AG08395 (cell line): Measurements from ENCODE around the gene MRPS23.

ENCODE experiments used
- DNase-seq: peaks from one replicate; pipeline ENCODE4 v3.0.0; 2012; ENCODE audit warnings: mixed read lengths, low spot score

MRPS23 gene

DNA sequence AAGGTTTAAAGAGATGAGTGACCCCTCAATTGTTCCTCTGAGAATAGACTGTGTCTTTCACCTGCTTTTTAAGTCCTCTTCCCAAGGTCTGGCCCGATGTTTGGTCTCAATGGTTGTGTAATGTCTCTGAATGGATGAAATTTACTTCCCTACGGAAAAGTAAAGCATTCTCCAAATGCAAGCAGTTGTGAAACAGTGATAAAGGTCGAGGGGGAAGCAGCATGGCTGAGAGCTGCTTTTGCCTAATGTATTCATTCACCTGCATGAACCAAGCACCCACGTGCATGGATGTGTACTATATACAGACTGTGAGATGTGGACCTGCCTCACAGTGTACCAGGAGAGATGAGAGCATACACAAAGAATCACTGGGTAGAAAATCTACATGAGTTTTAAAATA, 11.4 kb downstream of the MRPS23 start:
- DNase-seq: no peak

DNA sequence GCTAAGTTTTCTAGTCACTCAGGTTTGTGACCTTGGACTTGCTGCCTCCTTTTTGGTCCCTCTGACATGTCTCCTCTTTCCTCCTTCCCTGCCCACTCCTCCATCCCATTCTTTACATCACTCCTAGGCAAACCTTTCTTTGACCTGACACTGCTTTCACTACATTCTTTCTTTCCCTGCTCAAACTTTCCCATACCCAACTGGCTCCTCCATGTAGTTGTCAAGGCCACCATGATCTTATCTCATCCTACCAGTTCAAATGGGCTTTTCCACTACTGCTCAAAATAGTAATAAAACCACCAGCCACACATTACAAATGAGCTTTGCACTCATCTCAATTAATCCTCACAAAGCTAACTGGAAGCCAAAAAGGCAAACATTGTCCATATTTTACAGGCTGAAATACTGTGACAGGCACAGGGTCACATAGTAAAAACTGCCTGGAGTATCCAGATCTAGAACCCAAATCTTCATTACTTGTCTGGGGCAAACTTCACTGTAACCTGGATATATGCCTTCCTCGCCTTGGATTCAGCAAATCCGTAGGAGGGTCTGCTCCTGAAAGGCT, 14.4 kb downstream of the MRPS23 start:
- DNase-seq: no peak

DNA sequence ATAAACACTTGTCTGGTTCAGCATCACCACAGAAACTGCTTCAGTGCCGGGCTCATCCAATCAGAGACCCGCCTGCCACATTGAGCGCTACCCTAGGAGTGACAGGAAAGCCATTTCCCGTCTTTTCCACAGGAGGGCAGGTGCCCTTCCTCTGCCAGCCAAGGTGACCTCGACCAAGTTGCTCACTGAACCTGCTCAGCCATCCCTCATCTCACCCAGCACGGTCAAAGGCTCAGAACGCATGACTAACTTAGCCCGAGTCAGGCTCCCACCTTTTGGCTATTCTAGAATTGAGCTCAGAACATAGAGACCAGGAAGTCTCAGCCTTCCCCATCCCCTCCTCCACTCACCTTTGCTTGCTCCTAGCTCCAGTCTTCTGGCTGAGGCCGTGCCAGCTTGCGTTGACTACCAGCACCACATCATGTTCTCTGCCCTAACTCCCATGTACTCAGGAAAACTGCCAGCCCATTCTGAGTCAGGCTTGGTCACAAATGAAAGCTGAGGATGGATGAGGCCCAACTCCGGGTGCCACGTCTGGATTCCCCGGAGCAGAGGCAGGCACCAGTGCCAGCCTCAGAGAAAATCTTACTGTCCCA, 15.6 kb downstream of the MRPS23 start:
- peak; percentile 42 for DNase-seq

GRCh38 chr17:57833179-57833939, 16.5 kb downstream of the MRPS23 start:
- DNase-seq: peak; percentile 83

GRCh38 chr17:57832314-57833178, 17.3 kb downstream of the MRPS23 start:
- no peak for DNase-seq

GRCh38 chr17:57830880-57831279, 19.0 kb downstream of the MRPS23 start:
- DNase-seq: no peak

- no peak for DNase-seq
These were observed 26.1 kb downstream of the MRPS23 start for GRCh38 chr17:57823469-57824401.

DNA sequence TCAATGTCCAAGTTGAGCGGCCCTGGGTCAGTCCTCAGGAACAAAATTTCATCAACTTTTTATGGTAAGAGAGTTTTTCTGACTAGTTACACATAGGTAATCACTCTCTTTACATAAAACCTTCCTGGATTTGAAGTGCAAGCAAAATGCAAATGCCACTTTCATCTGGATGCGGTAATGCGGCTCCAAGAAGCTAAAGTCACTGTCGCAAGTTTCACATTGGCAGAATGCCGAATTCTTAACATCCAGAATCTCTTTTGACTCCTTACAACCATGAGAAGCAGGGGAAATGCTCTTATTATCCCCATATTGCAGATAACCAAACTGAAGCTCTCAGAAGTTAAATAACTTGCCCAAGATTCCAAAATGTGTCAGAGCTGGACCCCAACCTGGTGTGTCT, 30.0 kb downstream of the MRPS23 start:
- no peak for DNase-seq

DNA sequence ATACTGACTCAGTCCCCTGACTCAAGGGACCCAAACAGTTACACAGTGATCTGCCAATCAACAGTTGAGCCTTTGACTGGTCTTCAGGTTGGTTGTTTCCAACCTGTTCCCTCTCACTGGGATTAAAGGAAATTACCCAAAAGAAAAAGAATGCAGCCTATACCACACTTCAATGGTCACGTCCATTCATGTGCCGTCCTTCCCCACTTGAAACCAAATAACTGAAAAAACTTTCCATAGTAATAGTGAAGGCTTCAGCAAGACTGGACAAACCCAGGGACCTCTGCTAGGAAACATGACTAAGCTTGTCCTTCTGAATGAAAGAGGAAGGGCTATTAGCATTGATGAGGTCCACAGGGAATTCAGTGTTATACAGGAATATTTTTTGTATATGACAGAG, 30.6 kb downstream of the MRPS23 start:
- DNase-seq: no peak

DNA sequence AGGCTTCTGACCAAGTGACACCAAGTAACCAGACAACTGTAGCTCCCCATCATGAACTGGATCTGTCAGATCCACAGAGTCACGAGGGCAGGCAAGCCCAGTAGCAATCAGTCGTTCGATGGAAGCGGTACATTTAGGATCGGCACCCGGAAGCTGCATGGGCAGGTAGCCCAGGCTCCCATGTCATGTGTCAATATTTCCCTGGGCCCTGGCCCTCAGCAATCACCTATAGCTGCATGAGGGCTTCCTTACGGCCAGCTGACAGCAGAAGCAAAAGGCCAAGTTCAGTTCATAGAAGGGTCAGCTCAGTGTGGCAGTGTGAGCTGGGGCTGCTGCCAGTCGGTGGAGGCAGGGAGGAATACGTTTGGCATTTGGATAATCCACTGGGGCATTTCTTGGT, 31.8 kb downstream of the MRPS23 start:
- DNase-seq: no peak

DNA sequence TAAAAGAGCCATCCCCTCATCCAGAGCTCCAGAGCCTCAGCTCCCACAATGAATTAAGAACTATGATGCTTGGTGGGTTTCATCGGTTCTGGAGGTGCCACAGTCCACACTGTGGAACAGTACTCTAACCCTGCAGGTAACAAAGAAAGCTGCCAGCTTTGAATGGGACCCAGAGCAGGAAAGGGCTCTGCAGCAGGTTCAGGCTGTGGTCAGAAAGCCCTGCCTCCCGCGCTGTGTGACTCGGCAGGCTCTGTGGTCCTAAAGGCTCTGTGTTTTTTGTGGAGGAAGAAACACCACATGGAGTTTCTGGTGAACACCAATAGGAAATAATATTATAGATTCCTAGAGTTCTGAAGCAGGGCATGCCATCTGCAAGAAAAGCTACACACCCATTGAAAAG, 32.5 kb downstream of the MRPS23 start:
- DNase-seq: no peak

DNA sequence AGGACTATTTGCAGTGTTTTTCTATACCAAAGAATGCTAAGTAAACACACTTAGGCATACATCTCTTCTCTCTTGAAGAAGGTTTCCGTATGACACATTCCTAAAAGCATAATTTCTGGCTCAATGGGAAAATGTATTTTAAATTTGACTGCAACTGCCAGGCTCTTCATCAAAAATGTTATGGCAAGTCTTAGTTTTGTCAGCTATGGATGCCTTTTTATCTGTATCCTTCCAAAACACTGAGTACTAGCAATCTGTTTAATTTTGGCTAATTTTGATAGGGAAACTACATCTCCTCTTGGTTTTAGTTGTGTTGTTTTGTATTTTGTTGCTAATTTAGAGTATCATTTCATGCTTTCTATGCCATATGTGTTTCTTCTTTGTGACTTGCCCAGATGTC, 35.4 kb downstream of the MRPS23 start:
- DNase-seq: no peak

DNA sequence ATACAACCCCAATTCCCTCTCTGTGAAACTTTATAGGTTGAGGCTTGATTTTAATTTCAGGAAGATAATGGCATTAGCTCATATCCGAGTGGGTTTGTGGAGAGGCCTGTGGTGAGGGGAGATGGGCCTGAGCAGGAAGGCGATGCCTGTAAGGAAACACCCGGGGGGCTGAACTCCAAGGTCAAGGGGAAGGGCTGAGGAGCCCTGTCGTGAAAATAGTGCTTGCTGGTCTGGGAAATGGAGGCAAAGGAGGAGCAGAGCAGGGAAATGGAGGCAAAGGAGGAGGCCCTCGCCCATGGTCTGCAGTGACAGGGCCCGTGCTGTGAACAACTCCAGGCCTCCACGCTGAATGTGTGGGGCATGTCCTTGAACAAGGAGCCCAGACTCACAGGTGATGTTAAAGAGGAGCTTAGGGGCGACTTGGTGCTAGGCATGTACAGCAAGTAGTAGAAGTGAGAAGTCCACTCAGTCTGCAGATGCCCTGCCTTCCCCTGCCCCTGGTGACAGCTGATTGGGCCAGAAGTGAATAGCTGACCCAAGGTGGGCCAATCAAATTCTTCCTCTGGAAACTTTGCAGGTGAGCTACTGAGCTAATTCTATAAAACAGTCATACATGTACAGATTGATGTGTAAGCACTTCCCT, 38.1 kb downstream of the MRPS23 start:
- no peak for DNase-seq

- DNase-seq: peak; percentile 58
These were observed 38.9 kb downstream of the MRPS23 start for GRCh38 chr17:57810721-57811637.

- no peak for DNase-seq
These were observed 40.0 kb downstream of the MRPS23 start for GRCh38 chr17:57809879-57810278.

GRCh38 chr17:57808882-57809281, 41.0 kb downstream of the MRPS23 start:
- no peak for DNase-seq

DNA sequence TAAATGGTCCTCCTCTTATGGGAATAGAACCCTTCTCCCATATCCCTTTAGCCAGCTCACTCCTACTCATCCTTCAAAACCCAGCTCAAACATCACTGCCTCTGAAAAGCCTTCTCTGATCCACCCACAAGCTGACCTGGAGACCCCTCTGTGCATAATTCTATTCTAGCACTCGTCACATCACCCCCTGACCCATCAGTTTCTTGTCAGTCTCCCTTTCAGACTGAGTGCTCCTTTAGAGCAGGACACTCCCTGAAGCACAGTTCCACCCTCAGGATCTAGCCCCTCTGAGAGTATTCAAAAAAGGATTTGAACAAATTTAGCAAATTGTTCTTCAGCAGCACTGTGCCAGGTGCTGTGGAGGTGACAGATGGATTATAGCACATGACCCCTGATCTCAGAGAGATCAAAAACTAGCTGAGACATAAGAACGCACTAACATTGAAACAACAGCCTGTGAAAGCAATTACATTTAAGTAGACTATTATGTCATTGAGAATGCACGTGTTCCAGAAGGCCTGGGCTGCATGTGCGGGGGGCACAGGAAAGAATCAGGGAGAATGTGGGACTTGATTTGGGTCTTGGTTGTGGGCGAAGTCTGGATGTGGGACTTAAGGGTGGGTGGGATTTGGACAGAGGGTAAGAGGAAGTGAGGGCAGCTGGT, 43.5 kb downstream of the MRPS23 start:
- no peak for DNase-seq

- no peak for DNase-seq
These were observed 46.8 kb downstream of the MRPS23 start for GRCh38 chr17:57803021-57803420.

DNA sequence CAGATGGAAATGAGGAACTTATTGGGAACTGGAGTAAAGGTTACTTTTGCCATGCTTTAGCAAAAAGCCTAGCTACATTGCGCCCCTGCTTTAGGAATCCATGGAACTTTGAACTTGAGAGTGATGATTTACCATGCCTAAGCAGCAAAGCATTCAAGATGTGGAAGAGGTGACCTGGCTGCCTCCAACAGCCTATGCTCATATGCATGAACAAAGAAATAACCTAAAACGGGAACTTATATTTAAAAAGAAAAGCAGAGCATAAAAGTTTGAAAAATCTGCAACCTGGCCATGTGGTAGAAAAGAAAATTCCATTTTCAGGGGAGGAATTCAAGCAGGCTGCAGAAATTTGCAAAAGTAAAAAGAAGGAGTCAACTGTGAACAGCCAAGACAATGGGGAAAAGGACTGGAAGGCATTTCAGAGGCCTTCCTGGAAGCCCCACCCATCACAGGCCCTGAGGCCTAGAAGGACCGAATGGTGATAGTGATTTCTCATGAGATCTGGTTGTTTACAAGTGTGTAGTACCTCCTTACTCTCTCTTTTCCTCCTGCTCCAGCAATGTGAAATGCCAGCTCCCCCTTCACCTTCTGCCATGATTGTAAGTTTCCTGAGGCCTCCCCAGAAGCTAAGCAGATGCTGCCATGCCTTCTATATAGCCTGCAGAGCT, 48.7 kb downstream of the MRPS23 start:
- DNase-seq: no peak
